HT1080 (cell line): ENCODE measurements around the gene ALG6. TPM values are rescaled to one million over a fixed set of nuclear protein-coding genes. Genes with fewer than 3 reads are reported as not detected.
"Not testable (repeated sequence)": the region's sequence is repeated elsewhere in the genome, so short reads cannot be mapped to it uniquely, and the experiment has no call there.

Source experiments
- DNase-seq: peaks from one replicate; pipeline ENCODE4 v3.0.0-alpha.2; 2015; ENCODE audit warnings: low read depth
- total RNA-seq: library from RNA; depleted of rRNA; stranded (reverse); fragments of >200 nt; shearing (Covaris generic); gene quantifications from 2 replicates; pipeline ENCODE4 v1.2.3, GENCODE V29; 2014

Gene ALG6
- total RNA-seq, 1 experiment from 2014 or later, result 16.0 TPM

DNA sequence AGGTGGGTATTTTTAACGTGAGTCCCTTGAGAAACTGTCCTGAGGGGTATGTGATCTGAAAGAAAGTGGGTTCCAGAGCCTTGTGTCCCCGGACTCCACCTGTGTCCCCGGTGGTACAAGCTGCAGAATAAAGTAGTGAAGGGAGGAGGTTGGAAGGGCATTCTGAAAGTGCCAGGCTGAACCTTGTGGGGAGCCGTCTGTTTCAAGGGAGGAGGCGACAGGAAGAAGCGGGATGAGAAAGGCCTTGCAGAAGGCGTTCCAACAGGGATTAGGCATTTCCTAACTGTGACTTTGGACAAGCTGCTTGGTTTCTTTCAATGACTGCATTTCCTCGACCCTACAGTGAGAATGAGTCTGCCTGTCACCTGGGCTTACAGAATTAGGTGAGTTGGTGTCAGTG is 39.3 kb upstream of the ALG6 start:
- DNase-seq, result no peak

GRCh38 chr1:63328781-63329180 is 38.6 kb upstream of the ALG6 start:
- DNase-seq, result no peak

- DNase-seq, result no peak
These were observed 37.7 kb upstream of the ALG6 start for GRCh38 chr1:63329621-63330330.

- no peak for DNase-seq
These were observed 37.0 kb upstream of the ALG6 start for GRCh38 chr1:63330331-63330916.

DNA sequence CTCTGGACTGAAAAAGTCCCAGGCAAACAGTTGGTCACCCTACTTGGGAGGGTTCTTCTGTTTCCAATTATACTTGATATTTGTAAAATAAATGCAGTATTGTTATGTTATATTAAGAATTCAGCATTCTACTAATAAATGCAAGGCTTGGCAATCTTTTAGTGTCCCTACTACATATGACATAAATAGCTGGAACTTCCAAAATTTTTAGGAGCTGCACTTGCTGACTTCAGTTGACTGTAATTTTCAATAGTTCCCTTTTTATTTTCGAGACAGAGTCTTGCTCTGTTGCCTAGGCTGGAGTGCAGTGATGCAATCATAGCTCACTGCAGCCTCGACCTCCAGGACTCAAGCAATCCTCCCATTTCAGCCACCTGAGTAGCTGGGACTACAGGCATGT is 25.0 kb upstream of the ALG6 start:
- DNase-seq, result no peak

DNA sequence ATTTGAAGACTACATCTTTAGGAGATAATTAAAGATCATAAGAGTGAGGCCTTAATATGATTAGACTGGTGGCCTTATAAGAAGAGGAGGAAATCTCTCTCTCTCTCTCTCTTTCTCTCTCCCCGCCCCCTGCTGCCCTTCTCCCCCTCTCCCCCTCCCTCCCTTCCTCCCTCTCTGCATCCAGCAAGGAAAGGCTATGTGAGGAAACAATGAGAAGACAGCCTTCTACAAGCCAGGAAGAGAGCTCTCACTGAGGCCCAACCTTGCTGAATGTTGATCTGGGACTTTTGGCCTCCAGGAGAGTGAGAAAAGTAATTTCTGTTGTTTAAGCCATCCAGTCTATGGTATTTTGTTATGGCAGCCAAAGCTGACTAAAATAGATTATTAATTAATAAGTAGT is 23.5 kb upstream of the ALG6 start:
- DNase-seq, result no peak

DNA sequence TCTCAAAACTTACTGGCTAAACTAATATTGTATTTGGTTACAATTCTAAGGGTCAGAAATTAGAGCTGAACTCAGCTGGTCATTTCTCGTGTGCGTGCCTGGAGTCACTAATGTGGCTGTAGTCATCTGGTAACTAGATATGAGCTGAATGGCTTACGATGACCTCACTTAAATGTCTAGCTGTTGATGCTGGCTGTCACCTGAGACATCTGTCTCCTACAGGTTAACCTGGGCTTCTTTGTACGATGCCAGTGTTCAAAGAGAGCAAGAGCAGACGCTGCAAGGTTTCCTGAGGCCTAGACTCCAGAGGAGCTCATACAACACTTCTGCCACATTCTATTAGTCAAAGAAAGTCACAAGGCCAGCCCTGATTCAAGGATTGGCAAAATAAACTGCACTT is 17.1 kb upstream of the ALG6 start:
- DNase-seq, result no peak

DNA sequence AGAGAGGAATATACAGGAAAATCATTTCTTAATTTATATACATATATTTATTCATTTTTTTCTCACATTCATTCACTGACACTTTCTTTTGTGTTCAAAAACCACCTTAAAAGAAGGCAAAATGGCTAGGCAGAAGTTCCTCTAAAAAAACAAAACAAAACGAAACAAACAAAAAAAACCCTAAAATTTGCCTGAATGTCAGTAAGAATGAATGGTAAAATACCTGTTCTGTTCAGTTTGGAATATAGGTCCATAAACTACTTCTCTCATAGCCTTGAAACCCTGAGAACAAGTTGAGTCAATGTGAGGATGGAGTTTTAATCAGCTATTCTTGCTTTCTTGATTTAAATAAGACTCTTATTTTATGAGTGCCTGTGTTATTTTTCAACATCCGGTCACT is 14.7 kb upstream of the ALG6 start:
- DNase-seq, result no peak

DNA sequence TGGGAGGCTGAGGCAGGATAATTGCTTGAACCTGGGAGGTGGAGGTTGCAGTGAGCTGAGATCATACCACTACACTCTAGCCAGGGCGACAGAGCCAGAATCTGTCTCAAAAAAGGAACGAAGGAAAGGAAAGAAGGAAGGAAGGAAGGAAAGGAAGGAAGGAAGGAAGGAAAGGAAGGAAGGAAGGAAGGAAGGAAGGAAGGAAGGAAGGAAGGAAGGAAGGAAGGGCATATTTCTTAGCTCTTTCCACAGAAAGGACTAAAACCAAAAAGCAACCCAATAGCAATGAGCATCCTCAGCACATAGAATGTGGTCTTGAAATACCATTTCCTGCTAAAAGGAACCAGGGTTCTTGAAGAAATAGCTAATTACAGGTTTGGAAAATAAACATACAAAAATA is 11.2 kb upstream of the ALG6 start:
- not testable (repeated sequence) for DNase-seq

DNA sequence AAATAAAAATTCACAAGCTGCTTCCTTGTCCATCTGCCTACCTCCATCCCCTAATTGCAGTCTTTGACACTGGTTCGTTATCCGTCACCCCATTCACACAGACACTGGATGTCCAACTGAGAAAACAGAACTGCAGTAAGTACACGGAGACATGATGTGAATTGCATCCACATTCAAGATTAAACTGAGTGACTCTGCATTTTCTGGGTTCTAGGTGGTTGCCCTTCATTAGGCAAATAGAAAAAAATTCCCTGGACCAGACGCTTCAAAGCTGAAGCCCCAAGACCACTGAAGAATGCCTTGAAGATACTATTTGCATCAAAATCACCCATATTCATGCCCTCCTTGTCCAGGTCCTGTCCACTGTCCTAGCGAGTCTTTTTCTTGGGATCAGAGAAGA is 7.9 kb upstream of the ALG6 start:
- no peak for DNase-seq

DNA sequence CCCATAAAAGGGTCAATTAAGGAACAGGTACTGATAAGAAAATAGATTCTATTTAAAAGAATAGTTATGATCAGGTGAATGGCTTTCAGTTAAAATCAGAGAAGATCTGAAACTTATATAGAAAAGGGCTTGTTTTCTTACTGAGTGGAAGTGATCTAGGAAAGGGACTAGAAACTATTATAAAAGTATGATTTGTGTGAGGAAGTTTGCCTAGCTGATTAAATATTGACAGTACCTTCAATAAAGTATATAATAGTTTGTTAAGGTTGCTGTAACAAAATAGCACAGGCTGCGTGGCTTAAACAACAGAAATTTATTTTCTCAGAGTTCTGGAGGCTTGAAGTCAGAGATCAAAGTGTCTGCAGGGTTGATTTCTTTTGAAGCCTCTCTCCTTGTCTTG is 5.4 kb upstream of the ALG6 start:
- no peak for DNase-seq

GRCh38 chr1:63362578-63362977 is 4.8 kb upstream of the ALG6 start:
- no peak for DNase-seq

DNA sequence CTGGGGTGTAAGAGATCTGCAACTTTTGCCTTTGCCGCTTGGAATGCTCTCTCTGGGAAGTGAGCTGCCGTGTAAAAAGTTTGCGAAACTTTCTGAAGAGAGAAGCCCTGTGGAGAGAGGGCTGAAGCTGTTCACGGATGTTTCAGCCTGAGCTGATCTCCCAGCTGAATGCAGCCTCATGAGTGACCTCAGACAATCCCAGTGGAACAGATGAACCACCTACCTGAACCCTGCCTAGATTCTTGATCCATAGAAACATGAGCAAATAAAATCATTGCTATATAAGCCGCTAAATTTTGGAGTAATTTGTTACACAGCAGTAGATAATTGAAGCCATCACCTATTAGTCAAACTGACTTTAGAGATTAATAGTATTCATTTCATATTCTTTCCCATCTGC is 4.4 kb upstream of the ALG6 start:
- peak; percentile 8 for DNase-seq

DNA sequence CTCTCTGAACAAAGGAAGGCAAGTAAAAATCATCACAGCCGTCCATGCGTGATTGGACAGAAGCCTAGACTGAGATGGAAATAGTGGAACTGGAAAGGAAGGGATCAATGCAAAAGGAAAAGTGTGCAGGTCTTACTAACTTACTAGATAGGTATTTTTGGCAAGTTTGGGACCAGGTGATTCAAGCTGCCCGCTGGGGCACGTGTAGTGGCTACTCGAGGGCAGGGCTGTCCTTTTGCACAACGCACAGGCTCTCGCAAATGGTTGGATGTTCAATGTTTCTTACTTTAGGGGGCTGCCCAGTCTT is 566 bp upstream of the ALG6 start:
- DNase-seq, result no peak

- DNase-seq, result no peak
These were observed 704 bp downstream of the ALG6 start for GRCh38 chr1:63368131-63368530.

- no peak for DNase-seq
These were observed 12.2 kb downstream of the ALG6 start for GRCh38 chr1:63379583-63379982.

DNA sequence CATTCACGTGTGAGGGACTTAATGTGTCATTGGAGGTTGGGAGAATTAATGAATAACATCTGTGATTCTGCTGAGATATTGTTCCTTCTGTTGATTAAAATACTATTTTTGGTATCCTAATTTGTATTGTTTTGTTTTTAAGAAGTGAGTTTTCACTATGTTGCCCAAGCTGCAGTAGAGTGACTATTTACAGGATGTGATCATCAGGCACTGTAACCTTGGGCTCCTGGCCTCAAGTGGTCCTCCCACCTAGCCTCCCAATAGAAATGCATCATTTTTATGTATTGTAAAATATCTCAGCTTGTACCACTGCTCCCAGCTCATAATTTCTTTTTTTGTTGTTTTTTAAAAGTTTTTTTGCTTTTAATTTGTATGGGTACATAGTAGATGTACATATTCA is 14.3 kb downstream of the ALG6 start:
- DNase-seq, result no peak

- DNase-seq, result no peak
These were observed 34.5 kb downstream of the ALG6 start for GRCh38 chr1:63401945-63402344.

DNA sequence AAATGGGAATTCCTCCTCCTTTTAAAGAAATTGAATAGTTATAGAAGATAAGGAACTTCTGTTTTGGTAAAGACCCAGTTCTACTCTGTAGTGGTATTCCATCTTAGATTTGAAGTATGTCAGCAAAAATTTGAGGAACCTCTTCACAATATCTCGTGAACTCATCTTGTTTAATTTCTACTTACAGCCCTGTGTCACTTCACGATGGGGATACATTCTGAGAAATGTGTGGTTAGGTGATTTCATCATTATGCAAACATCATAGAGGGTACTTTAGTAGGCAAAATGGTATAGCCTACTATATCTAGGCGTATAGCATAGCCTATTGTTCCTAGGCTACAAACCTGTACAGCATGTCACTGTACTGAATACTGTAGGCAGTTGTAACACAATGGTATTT is 36.0 kb downstream of the ALG6 start:
- DNase-seq, result no peak

DNA sequence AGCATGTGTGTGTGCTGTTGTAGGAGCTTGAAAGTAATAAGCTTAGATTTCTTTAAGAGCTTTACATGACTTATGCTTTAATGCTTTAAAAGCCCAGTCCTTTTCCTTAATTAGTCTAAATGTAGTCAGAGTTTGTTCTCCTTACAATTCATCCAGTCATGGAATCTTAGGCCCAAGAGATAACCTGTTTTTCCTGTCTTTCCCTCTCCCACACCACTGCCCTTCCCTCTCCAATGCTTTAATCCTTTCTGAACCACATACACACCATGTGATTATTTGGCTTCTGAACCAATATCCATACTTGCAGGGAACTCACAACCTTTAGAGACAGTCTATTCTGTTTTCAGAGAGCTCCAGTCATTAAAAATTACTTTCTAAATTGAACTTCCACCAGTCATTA is 37.6 kb downstream of the ALG6 start:
- DNase-seq, result no peak

- no peak for DNase-seq
These were observed 38.6 kb downstream of the ALG6 start for GRCh38 chr1:63405987-63406386.

DNA sequence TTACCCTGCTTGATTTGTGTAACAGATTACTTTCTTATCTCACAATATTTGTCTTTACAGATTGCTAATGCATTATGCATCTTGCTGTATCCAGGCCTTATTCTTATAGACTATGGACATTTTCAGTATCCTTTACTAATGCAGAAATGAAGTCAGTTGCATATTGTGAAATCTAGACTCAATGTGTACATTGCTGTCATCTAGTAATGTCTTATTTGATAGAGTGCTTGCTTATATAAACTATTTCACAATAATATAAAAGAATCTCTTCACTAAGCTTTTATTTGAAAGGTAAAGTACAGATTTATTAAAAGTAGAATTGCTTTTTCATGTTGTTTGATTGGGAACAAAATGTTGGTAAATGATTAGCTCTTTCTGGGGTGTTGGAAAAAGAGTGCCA is 39.6 kb downstream of the ALG6 start:
- DNase-seq, result no peak

DNA sequence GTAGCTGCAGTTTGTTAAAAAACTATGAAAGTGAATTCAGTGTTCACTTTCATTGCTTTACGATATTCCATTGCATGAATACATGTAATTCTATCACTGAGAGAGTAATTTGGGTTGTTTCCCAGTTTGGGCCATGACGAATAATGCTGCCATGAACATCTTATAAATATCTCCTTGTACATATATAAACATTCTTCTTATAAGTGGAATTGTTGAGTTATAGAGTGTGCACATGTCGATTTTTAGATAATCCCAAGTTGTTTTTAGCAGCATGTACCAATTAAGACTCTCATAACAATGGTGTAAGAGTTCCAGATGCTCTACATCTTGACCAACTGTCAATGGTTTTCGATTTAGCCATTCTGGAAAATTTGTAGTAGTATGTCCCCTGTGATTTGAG is 40.9 kb downstream of the ALG6 start:
- no peak for DNase-seq

- no peak for DNase-seq
These were observed 43.6 kb downstream of the ALG6 start for GRCh38 chr1:63411066-63411465.
